HEK293T (cell line): Measurements from ENCODE around the gene XPO5.

ENCODE experiments used
- BHLHE40 ChIP-seq: fragments of 450-650 bp; IDR thresholded peaks from 2 replicates; pipeline ENCODE4 v1.6.1; 2016; ENCODE audit warnings: mild to moderate bottlenecking, moderate library complexity, borderline replicate concordance
- LEF1 ChIP-seq: fragments of 450-650 bp; IDR thresholded peaks from 2 replicates; pipeline ENCODE4 v1.6.1; 2017; ENCODE audit warnings: mild to moderate bottlenecking, borderline replicate concordance
- NFRKB ChIP-seq: fragments of 450-650 bp; IDR thresholded peaks from 2 replicates; pipeline ENCODE4 v1.6.1; 2016; ENCODE audit warnings: mild to moderate bottlenecking, moderate library complexity
- SP1 ChIP-seq: fragments of 450-650 bp; IDR thresholded peaks from 2 replicates; pipeline ENCODE4 v1.6.1; 2017
- SUZ12 ChIP-seq: fragments of 450-650 bp; IDR thresholded peaks from 2 replicates; pipeline ENCODE4 v1.6.1; 2016; ENCODE audit warnings: mild to moderate bottlenecking
- ZNF384 ChIP-seq: fragments of 450-650 bp; IDR thresholded peaks from 2 replicates; pipeline ENCODE4 v1.6.1; 2016

DNA sequence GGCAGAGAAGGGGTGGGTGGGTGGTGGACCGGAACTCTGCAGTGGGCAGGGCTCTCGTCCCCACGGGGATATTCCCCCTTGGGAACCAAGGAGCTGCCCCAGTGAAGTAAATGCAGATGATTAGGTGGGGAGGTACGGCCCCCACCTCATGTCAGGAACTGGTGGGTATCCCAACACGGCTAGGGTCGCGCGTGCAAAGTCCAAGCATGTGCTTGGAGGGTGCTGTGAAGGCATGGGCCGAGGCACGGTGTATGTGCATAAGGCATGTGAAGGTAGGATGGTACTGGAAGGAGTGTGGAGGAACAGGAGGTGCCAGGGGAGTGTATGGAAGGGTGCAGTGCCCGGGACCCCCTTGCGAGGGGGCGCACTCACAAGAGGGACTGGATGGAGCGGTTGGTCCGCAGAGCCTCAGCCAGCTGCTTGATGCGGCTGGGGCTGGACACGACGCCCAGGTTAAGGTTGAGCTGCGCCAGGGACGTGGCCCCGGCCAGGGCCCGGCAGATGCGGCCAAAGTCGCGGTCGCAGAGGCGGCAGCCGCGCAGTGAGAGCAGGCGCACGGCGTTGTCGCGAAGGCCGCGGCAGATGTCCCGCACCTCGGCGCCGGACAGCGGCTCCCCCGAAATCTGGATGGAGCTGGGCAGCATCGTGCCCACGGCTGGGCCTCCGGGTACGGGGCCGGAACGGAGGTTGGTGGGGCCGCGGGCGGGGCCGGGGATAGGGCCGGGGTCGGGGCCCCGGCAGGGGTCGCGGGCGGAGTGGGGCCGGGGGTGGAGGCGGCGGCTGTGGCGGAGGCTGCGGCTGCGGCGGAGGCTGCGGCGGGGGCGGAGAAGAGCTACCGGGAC, 66.5 kb downstream of the XPO5 start:
- TF ChIP-seq BHLHE40 (no peak), SUZ12 (no peak), ZNF384 (no peak), LEF1 (no peak), NFRKB (no peak), SP1 (no peak)
